Measurements from ENCODE around the gene KRTAP2-3.
"Not testable (repeated sequence)": the region's sequence is repeated elsewhere in the genome, so short reads cannot be mapped to it uniquely, and the experiment has no call there.

Gene KRTAP2-3

DNA sequence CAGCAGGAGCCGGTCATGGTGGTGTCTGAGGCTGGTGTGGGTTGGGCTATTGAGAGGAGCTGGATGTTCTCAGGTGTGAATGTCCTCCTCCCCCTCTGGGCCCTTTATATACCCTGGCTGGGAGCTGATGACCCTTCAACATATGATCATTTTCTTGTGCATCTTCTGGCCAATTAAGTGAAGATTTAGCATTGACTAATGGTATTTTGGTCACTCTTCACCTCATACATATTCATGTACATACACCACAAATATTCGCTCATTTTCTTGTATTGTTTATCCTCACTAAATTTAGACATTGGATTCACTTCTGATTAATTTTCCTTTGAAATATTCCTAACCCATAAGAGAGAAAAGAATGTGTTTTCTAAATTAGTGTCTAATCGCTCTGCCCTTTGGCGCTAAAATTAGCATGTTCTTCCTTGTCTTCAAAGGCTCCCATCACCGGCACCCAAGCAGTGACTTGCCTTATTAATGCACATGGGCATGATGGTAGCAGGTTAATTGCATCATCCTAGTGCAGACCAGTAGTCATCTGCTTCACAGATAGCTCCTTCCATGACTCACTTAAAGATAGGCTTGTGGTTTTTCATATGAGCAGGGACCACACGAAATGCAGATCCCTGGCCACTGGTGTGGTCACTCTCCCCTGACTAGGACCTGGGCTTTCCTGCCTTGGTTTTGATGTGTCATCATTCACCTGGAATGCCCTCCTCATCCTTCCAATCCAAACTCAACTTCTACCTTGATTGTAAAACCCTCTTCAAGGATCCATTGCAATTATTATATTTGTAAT is 6.1 kb upstream of the KRTAP2-3 start, which contains the start of gene KRTAP2-4:
Gene KRTAP2-4 (minus strand): TSS at position 51 of the 796 bp plus-strand sequence. CDS start 34 bp downstream, at position 17.
- DNase-seq, result no peak

DNA sequence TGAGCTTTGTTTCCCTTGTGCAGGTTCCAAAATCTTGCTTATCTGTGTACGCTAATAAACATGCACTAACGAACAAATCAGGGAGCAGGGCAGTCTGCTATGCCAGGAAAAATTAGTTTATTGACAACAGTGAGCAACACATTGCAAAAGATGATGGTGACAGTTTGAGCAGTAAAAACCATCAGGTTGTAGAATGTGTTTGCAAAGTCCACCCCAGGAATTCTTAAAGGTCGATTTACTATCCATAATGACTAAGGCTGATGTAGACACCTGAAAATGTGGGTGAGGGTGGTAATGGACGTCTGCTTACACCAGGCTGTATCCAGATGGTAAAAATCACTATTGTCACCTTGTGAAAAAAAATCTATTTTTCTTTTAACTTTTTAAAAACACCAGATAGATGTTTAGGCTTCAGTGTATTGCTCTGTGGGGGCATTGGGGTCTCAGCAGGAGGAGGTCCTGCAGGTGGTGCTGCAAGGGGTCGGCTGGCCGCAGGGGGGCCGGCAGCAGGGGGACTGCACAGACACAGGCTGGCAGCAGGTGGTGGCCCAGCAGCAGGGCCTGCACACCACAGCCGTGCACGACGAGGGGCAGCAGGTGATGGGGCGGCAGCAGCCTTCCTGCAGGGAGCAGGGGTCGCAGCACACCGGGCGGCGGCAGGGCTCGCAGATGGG is 5.2 kb upstream of the KRTAP2-3 start:
- DNase-seq, result not testable (repeated sequence)

DNA sequence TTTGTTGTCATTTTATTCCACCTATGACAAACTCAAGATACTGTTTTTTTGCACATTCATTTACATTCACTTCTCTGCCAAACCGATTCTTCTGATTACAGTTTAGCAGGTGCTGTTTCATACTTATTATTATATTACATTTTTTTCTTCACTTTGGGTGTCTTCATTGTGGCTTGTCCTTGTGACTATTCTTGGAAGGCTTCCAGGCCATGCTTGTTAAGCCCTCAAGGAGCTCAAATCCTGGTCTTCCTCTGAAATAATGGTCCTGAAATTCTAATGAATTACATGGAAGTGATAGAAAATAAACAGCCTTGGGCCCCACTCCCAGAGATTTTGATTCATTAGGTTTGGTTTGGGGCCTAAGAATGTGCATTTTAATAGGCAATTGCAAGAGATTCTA is 4.4 kb upstream of the KRTAP2-3 start:
- no peak for DNase-seq

DNA sequence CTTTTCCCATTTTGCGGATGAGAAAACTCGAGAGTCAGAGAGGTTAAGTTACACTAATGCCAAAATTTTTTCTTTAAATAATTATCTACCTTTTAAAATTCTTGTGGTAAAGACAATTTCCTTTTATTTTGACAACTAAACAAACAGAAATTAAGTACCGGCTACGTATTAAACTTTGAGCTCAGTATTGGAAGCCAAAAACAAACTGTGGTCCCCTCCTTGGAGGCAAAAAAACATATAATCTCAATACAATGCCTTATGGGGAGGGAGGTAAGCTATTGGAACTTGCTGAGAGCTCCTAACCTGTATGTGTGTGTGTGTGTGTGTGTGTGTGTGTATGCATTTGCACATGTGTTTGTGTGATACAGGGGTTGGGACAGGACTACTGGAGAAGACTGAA is 3.5 kb upstream of the KRTAP2-3 start:
- no peak for DNase-seq

DNA sequence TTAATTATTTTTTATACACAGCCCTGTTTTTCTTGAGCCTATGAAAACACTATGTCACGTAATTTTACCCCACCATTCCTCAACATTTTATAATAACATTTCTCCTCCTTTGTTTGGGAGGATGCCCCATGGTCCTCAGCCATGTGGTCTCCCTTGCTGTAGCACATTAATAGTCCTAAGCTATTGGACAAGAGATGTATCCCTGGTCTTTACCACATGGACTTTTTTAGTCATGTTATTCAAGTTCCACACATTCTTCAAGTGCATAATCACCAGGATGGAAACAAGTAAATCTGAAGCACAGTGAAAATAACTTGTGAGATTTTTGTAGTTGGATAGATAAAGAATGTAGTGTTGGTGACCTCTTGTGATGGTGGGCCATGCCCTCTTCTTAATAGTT is 2.0 kb upstream of the KRTAP2-3 start:
- no peak for DNase-seq

DNA sequence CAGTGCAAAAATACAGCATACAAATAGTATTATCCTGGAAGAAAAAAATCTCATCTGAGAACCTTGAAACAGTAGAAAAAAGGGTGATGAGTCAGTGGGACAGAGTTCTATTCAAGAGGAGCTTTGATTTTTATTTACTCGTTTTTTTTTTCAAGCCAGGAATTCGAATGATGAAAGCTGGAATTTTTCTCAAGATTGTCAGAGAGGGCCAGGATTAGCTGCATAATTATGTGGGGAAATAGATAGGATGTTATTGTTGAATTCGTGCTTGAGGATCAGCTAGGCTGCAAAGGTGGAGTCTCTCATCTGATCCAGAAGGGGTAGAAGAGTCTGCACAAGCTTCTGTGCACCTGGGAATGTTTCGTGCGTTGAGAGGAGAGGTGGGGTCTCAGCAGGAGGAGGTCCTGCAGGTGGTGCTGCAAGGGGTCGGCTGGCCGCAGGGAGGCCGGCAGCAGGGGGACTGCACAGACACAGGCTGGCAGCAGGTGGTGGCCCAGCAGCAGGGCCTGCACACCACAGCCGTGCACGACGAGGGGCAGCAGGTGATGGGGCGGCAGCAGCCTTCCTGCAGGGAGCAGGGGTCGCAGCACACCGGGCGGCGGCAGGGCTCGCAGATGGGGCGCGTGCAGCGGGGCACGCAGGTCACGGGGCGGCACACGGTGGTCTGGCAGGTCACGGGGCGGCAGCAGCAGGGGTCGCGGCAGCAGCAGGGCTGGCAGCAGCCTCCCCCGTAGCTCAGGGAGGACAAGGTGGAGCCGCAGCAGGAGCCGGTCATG is 450 bp downstream of the KRTAP2-3 start:
- DNase-seq, result not testable (repeated sequence)

DNA sequence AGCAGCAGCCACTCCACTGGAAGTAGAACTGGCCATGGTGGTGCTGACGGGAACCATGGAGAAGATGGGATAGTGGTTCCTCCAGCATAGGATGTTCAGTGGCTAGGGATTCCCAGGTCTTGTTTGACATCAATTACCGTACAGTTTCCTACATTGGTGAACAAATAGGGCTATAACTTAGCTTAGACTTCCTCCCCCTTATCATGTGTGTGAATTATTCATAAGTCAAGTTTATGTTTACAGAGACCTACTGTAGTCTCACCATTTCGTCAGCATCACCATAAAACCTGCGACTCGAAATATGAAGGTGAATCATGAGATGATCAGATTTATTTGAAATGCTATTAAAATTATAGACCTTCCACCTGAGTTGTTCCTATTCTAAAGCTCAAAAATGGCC is 1.2 kb downstream of the KRTAP2-3 start:
- DNase-seq, result no peak

DNA sequence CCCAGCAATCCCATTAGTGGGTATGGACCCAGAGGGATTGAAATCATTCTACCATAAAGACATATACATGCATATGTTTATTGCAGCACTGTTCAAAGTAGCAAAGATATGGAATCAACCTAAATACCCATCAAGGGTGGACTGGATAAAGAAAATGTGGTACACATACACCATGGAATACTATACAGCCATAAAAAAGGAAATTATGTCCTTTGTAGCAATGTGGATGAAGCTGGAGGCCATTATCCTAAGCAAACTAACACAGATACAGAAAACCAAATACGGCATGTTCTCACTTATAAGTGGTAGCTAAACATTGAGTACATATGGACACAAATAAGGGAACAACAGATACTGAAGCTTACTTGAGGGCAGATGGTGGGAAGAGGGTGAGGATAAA is 2.4 kb downstream of the KRTAP2-3 start:
- DNase-seq, result no peak

DNA sequence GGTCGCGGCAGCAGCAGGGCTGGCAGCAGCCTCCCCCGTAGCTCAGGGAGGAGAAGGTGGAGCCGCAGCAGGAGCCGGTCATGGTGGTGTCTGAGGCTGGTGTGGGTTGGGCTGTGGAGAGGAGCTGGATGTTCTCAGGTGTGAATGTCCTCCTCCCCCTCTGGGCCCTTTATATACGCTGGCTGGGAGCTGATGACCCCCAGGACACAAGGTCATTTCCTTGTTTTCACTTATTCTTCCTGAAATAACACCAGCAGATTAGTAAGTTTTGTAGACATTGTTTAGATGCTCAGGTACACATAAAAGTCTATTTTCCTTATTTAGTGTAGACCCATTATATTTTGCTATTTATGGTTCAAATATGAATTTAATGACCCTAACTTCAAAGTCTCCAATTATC is 4.8 kb downstream of the KRTAP2-3 start, which contains the start of gene KRTAP2-2:
Gene KRTAP2-2 (minus strand): TSS at position 101 of the 400 bp plus-strand sequence. CDS start 19 bp downstream, at position 82.
- not testable (repeated sequence) for DNase-seq

DNA sequence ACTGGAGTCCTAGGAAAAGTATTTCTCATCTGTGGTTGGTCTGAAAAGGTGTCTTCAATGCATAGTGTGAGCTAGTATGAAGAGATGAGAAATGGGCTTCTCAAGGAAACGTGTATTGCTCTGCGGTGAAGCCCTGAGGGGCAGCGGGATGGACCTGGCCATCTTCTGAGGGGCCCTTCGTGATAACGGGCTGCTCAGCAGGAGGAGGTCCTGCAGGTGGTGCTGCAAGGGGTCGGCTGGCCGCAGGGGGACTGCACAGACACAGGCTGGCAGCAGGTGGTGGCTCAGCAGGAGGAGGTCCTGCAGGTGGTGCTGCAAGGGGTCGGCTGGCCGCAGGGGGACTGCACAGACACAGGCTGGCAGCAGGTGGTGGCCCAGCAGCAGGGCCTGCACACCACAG is 5.4 kb downstream of the KRTAP2-3 start:
- DNase-seq, result not testable (repeated sequence)

DNA sequence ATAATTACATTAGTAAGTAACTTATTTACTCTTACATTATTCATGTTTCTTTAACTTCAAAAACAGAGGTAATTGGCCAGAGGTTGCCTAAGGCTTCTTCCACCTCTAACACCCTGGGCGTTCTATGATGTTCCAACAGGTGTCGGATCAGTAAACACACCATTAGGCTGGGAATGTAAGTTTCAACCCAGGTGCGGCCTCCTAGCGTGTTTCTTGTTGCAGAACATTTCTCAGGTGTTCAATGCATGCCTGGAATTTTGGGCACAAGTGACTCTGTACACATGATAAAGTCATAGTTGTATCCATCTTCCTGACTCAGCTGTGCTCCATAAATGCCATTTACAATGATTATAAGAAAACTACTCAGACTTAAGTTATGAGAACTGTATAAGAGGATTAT is 5.9 kb downstream of the KRTAP2-3 start:
- no peak for DNase-seq

DNA sequence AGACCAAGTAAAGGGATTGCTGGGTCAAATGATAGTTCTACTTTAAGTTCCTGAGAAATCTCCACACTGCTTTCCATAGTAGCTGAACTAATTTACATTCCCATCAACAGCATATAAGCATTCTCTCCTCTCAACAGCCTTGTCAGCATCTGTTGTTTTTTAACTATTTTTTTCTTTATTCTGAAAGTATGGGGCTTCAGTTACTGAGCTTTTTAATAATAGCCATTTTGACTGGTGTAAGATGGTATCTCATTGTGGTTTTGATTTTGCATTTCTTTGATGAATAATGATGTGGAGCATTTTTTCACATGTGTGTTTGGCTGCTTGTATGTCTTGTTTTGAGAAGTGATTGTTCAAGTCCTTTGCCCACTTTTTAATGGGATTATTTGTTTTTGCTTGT is 7.3 kb downstream of the KRTAP2-3 start:
- DNase-seq, result no peak

DNA sequence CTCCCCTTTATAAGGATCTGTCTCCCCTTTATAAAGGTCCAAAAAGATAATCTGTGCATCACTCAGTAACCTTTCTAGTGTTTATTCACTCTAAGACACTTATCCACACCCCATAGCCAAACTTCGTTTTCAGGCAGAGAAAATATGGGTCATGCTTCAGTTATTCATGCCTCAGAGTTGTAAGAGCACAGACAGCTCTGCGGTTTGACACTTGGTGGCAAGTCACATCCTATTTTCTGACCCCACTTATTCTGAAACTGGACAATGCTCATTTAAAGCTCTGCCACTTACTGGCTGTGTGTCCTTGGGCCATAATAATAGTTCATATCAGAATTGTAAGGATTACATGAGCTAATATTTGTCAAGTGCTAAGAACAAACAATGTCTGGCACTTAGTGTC is 10.8 kb downstream of the KRTAP2-3 start:
- no peak for DNase-seq

DNA sequence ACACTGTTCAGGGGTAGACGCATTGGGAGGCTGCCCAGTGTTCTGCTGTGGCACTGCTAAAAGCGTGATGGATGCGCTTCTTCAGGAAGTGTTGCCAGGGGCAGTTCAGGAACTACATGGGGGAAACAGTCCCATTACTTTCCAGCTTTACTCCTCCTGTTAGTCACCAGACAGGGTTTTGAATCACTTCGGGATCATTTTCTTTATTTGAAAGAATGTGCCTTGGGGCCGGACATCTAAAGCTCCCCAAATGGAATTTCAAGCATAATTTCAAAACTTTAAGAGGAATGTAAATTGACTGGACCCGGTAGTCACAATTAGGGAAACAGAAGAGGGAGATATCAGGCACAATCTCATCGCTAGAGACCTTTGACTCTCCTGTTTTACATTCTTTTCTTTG is 11.5 kb downstream of the KRTAP2-3 start:
- no peak for DNase-seq

DNA sequence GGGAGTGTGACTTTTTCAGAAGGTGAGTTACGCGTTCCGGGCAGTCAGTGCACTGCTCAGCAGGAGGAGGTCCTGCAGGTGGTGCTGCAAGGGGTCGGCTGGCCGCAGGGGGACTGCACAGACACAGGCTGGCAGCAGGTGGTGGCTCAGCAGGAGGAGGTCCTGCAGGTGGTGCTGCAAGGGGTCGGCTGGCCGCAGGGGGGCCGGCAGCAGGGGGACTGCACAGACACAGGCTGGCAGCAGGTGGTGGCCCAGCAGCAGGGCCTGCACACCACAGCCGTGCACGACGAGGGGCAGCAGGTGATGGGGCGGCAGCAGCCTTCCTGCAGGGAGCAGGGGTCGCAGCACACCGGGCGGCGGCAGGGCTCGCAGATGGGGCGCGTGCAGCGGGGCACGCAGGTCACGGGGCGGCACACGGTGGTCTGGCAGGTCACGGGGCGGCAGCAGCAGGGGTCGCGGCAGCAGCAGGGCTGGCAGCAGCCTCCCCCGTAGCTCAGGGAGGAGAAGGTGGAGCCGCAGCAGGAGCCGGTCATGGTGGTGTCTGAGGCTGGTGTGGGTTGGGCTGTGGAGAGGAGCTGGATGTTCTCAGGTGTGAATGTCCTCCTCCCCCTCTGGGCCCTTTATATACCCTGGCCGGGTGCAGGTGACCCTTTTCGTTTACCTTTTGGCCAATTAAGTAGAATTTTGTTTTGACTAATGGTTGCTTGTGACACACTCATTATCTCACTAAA is 13.0 kb downstream of the KRTAP2-3 start, which contains the start of gene KRTAP2-1:
Gene KRTAP2-1 (minus strand): TSS at position 582 of the 731 bp plus-strand sequence. CDS start 49 bp downstream, at position 533.
- not testable (repeated sequence) for DNase-seq

DNA sequence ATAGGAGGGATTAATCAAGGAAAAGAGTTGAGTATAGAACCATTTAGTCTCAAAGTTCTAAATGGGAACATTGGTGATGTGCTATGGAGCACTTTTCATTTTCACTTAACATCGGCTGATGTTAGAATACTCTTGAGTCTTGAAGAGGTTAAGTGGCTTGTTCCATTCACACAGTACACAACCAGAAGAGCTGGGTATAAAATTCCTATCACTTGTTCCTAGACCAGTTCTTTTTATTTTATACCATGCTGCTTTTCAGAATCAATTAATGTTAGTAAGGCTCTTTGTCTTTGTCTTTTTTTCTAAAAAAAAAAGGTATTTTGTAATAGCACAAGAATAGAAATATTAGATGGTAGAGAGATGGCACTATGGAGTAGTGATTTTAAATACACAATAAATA is 17.0 kb downstream of the KRTAP2-3 start:
- DNase-seq, result no peak

DNA sequence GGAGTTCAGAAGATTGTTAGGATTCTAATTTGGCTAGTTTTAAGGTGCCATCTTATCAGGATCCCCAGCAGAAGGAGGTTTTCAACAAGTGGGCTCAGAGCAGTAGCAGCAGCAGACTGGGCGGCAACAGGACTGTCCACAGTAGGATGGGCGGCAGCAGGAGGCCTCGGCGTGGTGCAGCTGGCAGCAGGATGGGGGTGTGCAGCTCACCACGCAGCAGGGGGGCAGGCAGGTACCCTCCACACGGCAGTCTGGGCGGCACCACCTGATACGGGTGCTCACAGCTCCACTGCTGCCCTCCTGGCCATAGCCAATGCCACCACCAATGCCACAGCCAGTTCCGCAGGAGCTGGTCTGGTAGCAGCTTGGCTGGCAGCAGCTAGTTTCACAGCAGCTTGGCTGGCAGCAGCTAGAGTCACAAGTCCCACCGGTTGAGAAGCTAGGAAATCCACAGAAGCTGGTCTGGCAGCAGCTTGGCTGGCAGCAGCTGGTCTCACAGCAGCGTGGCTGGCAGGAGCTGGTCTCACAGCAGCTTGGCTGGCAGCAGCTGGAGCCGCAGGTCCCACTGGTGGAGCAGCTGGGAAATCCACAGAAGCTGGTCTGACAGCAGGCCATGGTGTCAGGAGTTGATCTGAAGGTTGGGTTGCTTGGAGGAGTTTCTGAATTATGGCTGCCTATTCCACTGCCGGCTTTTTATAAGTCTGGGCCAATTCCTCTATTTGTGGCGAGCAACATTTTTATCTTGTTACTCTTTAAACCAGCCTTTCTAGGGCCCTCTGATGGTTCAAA is 18.9 kb downstream of the KRTAP2-3 start, which contains the start of gene KRTAP1-1:
Gene KRTAP1-1 (minus strand): TSS at position 668 of the 789 bp plus-strand sequence. CDS start 53 bp downstream, at position 615.
- not testable (repeated sequence) for DNase-seq

DNA sequence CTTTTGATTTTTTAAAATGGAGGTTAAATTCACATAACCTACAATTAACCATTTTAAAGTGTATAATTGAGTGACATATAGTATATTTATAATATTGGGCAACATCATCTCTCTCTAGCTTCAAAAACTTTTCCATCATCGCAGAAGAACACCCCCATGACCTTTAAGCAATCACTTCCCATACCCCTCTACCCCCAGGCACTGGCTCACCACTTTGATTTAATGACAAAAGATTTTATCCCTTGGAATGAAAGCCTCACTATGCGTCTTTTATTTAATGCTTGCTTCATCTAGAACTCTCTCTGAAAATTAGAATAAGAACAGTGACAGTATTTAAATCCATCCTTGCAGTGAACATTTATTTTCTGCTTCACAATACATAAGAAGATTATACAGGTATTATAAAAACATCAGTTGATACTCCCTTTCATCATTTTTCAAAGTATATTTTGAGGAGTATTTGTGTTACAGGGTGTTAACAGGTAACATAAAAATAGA is 22.0 kb downstream of the KRTAP2-3 start:
- DNase-seq, result no peak

DNA sequence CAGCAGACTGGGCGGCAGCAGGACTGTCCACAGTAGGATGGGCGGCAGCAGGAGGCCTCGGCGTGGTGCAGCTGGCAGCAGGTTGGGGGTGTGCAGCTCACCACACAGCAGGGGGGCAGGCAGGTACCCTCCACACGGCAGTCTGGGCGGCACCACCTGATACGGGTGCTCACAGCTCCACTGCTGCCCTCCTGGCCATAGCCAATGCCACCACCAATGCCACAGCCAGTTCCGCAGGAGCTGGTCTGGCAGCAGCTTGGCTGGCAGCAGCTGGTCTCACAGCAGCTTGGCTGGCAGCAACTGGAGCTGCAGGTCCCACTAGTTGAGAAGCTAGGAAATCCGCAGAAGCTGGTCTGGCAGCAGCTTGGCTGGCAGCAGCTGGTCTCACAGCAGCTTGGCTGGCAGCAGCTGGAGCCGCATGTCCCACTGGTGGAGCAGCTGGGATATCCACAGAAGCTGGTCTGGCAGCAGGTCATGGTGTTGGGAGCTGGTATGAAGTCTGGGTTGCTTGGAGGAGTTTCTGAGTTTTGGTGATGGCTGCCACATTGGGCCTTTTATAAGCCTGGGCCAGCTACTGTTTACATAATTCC is 25.5 kb downstream of the KRTAP2-3 start, which contains the start of gene KRTAP1-3:
Gene KRTAP1-3 (minus strand): TSS at position 529 of the 590 bp plus-strand sequence. CDS start 53 bp downstream, at position 476.
- DNase-seq, result not testable (repeated sequence)

DNA sequence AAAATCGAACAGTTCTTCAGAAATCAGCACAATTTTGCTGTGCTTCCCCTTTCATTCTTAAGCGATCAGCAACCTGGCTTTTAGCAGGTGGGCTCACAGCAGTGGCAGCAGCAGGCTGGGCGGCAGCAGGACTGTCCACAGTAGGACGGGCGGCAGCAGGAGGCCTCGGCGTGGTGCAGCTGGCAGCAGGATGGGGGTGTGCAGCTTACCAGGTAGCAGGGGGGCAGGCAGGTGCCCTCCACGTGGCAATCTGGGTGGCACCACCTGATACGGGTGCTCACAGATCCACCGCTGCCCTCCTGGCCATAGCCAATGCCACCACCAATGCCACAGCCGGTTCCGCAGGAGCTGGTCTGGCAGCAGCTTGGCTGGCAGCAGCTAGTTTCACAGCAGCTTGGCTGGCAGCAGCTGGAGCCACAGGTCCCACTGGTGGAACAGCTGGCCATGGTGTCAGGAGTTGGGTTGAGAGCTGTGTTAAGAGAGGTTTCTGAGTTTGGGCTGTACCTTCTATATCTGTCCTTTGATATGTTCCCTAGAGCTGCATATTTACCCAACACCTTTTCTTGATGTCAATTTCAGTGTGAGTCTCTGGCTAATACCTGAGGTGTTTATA is 30.2 kb downstream of the KRTAP2-3 start, which contains the start of gene KRTAP1-4:
Gene KRTAP1-4 (minus strand): TSS at position 563 of the 613 bp plus-strand sequence. CDS start 117 bp downstream, at position 446.
- DNase-seq, result no peak
